ENCODE data around the gene RDH14. TPM values are rescaled to one million over a fixed set of nuclear protein-coding genes. Genes with fewer than 3 reads are reported as not detected.

Gene RDH14
- polyA plus RNA-seq, 2 of the 4 experiments (the other 2 are of a cell fraction) = 37.0 to 44.5 TPM

DNA sequence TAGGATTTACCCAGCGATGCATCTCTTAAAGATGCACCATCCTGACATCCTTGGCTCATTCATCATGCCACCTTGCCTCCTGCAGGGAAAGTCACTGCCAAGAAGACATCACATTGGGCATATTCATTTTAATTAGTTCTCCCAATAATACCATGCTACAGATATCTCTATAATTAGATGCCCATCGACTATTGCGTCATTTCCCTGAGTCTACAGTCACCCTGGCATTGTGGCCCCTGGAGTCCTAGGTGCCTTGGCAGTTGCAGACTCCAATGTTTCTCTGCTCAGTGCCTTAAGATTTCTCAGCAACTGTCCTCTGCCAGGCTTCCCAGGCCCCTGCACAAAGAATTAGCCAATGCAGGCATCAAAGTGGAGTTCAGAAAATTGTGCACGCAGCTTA, 32.6 kb downstream of the RDH14 start:
- DNase-seq (ENCODE audit: low read depth in 1 of 2, low spot score in 1 of 2) (no peak), ATAC-seq (no peak), FAIRE-seq (no peak)
- no peak overlapping the region for H3K27ac ChIP-seq
- TF ChIP-seq USF2 (IDR thresholded peaks at IDR 0.05) = no peak
- TF ChIP-seq ZC3H11A (IDR thresholded peaks at IDR 0.05) = no peak
- 0 out of 4 replicates have a peak, but pooled peaks have one; percentile 23 to 27 for TF ChIP-seq CEBPB (IDR thresholded peaks at IDR 0.05)
- TF ChIP-seq RAD21 (conservative IDR thresholded peaks at IDR 0.05 in 1 of 2, IDR thresholded peaks at IDR 0.05 in 1 of 2) = no peak
- no peak for TF ChIP-seq SMC3 (IDR thresholded peaks at IDR 0.05)
- no peak for TF ChIP-seq ESRRA (IDR thresholded peaks at IDR 0.05; ENCODE audit: borderline replicate concordance, low read length)
- TF ChIP-seq MYC (IDR thresholded peaks at IDR 0.05; ENCODE audit: borderline replicate concordance, low read length) = no peak
- POLR2A ChIA-PET = no interaction called here
- 73% methylated on average over 4 of the region's 4 CpGs for WGBS (ENCODE audit: missing lambda C conversion rate)
- CTCF ChIA-PET = interaction anchor here (8.3 kb wide), 1 partner anchor 8 kb away, joined by 88 read pairs; no protein-coding TSS in a partner anchor
- H3K9me3 ChIP-seq = no peaks in the 10 kb centered on the region
- H3K4me1 ChIP-seq = no peaks in the 10 kb centered on the region
- H3K4me2 ChIP-seq = no peak overlapping the region
- no peak overlapping the region for H3K4me3 ChIP-seq

DNA sequence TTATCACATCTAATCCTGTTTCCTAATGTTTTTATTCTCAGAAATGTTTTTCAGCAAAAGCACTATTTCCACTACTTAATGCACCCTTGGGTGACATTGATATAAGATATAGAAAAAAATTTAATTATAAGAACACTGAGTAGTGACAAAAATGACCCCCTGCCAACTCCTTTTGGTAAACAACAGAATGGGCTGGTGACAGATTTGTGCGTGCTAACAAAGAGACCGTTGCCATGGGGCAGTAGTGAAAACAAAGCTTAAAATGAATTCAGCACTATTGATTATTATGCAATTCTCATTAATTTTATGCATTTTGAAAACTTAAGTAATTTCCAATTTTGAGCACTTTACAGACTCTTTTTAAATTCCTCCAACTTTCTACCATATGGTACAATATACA, 33.1 kb downstream of the RDH14 start:
- H3K27ac ChIP-seq = no peak overlapping the region
- no peak for TF ChIP-seq CHD2 (IDR thresholded peaks at IDR 0.05; ENCODE audit: low read length, partially characterized antibody)
- TF ChIP-seq ZSCAN20 (CRISPR knock-in tag; IDR thresholded peaks at IDR 0.05) = no peak
- no peaks in the 10 kb centered on the region for H3K9me3 ChIP-seq
- FAIRE-seq = no peak
- ATAC-seq = no peak
- DNase-seq (ENCODE audit: low read depth in 1 of 2, low spot score in 1 of 2) = no peak
- WGBS (ENCODE audit: missing lambda C conversion rate) = 61% methylated on average over 2 of the region's 2 CpGs
- H3K4me2 ChIP-seq = no peak overlapping the region
- no peak overlapping the region for H3K4me3 ChIP-seq
- no peaks in the 10 kb centered on the region for H3K4me1 ChIP-seq
- CTCF ChIA-PET = no interaction called here
- POLR2A ChIA-PET = no interaction called here

GRCh38 chr2:18526429-18526828, 34.0 kb downstream of the RDH14 start:
- ATAC-seq (no peak), DNase-seq (ENCODE audit: low read depth in 1 of 2, low spot score in 1 of 2) (no peak), FAIRE-seq (no peak)
- Histone ChIP-seq H3K4me3 (no peak overlapping the region), H3K4me2 (no peak overlapping the region), H3K27ac (no peak overlapping the region), H3K4me1 (no peaks in the 10 kb centered on the region), H3K9me3 (no peaks in the 10 kb centered on the region)
- CTCF ChIA-PET = interaction anchor here (0.7 to 0.9 kb wide), 2 partner anchors 17 to 1337 kb away, joined by 3 read pairs; no protein-coding TSS in a partner anchor
- no peak for TF ChIP-seq MAZ (IDR thresholded peaks at IDR 0.05; ENCODE audit: borderline replicate concordance, low read depth, low read length)
- TF ChIP-seq MYC (IDR thresholded peaks at IDR 0.05; ENCODE audit: borderline replicate concordance, low read length) = no peak
- no peak for TF ChIP-seq HDAC2 (IDR thresholded peaks at IDR 0.05)
- TF ChIP-seq SREBF2 (IDR thresholded peaks at IDR 0.05) = no peak
- no peak for TF ChIP-seq NR3C1 (IDR thresholded peaks at IDR 0.05)
- 71% methylated on average over 7 of the region's 7 CpGs for whole genome bisulfite sequencing (ENCODE audit: missing lambda C conversion rate)
- POLR2A ChIA-PET = no interaction called here

GRCh38 chr2:18525852-18526251, 34.6 kb downstream of the RDH14 start:
- Histone ChIP-seq H3K27ac (no peak overlapping the region), H3K4me1 (no peaks in the 10 kb centered on the region), H3K9me3 (no peaks in the 10 kb centered on the region), H3K4me3 (no peak overlapping the region), H3K4me2 (no peak overlapping the region)
- no peak for DNase-seq (ENCODE audit: low read depth in 1 of 2, low spot score in 1 of 2)
- 51% methylated on average over 3 of the region's 3 CpGs for WGBS (ENCODE audit: missing lambda C conversion rate)
- ChIA-PET CTCF (interaction anchor here (0.9 kb wide), 1 partner anchor 1337 kb away, joined by 3 read pairs; no protein-coding TSS in a partner anchor), POLR2A (no interaction called here)
- FAIRE-seq = no peak
- TF ChIP-seq BHLHE40 (IDR thresholded peaks at IDR 0.05; ENCODE audit: low read depth, low read length) = no peak
- TF ChIP-seq CBX8 (IDR thresholded peaks at IDR 0.05) = no peak
- no peak for TF ChIP-seq CHD2 (IDR thresholded peaks at IDR 0.05; ENCODE audit: low read length, partially characterized antibody)
- TF ChIP-seq, protein P1, sequence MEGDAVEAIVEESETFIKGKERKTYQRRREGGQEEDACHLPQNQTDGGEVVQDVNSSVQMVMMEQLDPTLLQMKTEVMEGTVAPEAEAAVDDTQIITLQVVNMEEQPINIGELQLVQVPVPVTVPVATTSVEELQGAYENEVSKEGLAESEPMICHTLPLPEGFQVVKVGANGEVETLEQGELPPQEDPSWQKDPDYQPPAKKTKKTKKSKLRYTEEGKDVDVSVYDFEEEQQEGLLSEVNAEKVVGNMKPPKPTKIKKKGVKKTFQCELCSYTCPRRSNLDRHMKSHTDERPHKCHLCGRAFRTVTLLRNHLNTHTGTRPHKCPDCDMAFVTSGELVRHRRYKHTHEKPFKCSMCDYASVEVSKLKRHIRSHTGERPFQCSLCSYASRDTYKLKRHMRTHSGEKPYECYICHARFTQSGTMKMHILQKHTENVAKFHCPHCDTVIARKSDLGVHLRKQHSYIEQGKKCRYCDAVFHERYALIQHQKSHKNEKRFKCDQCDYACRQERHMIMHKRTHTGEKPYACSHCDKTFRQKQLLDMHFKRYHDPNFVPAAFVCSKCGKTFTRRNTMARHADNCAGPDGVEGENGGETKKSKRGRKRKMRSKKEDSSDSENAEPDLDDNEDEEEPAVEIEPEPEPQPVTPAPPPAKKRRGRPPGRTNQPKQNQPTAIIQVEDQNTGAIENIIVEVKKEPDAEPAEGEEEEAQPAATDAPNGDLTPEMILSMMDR (IDR thresholded peaks at IDR 0.05) = no peak
- no peak for TF ChIP-seq ESRRA (IDR thresholded peaks at IDR 0.05; ENCODE audit: borderline replicate concordance, low read length)
- no peak for TF ChIP-seq EHMT2 (IDR thresholded peaks at IDR 0.05; ENCODE audit: low read depth)
- TF ChIP-seq FOSB (CRISPR knock-in tag; IDR thresholded peaks at IDR 0.05) = no peak
- ATAC-seq = no peak

All from A549 (cell line).